GM18867 (cell line): ENCODE measurements around the gene SYNJ2.
A peak's percentile ranks its signal among the peaks of the same experiment; 100 is the strongest.

ENCODE experiments used
- ATAC-seq: cut with Tn5 transposase; IDR thresholded peaks from one replicate; pipeline ENCODE4 v1.9.1; 2021; ENCODE audit warnings: mild to moderate bottlenecking, moderate library complexity; ENCODE audit not compliant: unreplicated experiment

SYNJ2 gene

DNA sequence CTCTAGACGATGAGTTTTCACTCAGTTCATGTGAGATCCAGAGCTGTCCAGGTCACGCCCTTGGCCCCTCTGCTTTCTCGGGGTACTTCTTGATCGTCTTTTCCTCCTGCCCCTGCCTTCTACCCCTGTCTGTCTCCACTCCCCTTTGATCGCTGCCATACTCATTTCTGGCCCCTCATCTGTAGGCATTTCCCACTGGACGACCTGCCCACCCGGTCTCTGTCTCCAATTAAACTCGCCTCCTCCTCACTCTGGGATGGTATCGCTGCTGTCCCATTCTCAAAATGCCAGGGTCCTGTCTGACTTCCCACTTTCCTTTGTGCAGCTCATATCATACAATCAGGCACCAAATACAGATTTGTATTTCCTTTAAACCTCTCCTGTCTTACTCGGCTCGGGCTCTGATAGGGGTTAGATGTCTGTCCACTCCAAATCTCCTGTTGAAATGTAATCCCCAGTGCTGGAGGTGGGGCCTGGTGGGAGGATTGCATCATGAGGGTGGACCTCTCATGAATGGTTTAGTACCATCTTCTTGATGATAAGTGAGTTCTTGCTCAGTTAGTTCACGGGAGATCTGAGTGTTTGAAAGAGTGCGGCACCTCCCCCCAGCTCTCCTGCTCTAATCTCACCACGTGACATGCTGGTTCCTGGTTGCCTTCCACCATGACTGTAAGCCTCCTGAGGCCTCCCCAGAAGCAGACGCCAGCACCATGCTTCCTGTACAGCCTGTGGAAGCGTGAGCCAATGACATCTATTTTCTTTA, 3.5 kb upstream of the SYNJ2 start:
- ATAC-seq: no peak

DNA sequence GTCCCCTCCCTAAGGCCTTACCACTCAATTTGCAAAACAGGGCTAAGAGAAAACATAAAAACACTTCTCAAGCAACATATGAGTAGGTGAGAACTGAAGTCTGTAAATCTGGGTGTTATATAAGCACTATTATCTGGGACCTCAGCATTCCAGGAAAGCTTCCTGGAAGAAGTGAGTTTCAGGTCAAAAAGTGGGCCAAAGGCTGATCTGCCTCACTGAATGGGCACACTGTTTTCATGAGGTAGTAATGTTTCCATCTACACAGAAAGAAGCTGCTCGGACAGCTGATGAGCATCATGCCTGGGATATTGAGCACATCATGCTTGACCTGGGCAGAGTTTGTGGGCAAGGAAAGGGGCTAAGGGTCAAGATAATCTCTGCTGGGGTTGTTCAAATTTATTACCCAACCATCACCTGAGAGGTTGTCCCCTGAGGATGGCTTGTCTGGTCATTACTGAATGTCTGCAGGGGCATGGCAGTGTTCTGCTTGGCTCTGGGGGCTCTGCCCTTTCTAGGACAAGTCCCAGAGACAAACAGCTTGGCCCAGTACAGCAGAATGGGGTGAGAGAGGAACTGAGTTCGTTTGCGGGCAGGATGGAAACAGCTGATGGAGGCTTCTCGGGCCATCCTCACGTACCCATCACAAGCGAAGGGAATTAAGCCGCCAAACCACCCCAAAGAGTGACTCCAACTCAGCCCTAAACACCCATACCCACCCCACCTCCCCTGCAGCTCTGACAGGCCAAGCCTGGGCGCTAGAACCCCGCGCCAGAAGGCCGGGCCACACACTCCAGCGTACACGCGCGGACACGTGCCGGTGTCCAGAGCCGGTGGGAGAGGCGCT, 1.2 kb upstream of the SYNJ2 start:
- no peak for ATAC-seq

DNA sequence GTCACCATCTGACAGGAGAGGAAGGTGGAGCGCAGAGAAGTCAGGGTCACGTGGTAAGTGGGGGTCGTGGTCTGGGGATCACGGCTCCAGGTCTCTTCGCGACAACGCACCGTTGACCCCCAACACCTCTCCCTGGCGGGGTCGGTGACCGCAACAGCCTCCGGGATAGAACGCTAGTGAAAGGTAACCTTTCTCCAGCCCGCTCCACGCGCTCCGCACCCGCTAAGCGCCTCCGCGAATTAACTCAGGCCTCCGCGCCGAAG, 600 bp upstream of the SYNJ2 start:
- peak; percentile 10 for ATAC-seq

DNA sequence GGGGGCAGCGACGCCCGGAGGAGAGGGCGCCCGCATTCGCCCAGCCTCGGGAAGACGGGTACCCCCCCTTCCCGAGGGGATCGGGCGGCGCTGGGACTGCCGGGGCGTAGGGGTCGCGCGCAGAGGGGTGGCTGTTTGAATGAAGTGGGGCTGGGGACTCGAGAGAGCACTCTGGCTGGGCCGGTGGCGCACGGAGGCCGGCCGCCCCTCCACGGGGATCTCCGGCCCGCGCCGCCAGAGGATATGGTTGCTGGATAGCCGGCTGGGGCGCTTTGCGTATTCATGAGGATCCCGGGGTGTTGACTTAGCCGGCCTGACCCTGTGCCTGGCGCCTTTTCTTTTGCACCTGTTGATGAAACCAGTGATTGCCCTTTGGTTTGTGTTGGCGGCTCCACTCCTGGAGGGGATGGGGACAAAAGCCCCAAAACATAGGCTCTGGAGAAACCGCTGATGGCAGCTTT, 469 bp downstream of the SYNJ2 start:
- peak; percentile 38 for ATAC-seq

DNA sequence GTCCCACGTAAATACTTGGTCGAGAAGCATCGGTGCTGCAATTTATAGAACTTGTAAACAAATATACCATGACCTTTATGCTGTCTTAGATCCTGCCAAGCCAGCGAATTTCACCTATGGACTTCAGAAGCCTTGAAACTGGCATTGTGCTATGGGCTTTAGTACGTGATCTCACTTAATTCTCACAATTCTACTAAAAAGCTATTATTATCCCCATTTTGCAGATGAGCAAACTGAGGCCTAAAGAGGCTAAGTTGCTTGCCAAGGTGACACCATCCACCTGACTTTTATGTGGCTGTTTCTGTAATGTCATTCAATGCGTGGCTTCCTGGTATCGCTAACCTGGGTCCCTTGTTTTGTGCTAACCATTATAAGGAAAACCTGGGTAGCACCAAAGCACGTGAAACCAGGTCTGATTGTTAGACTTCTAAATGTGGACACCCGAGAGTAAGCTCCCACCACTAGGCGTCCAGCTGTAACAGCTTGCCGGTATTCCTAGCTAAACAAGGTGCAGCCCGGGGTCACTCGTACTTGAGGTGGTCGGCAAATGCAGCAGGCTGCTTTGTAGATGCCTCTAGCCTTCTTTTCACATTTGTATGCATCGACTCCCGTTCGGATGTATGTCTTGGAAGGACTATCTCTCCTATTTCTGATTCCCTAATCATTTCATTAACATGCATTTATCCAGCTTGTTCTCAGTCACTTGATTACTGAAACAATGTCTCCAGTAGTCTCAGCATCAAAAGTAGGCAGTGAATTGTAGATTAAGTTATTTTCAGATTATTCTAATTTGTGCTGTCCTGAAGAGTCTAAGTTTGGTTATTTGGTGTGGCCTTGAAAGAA, 1.1 kb downstream of the SYNJ2 start:
- ATAC-seq: no peak

DNA sequence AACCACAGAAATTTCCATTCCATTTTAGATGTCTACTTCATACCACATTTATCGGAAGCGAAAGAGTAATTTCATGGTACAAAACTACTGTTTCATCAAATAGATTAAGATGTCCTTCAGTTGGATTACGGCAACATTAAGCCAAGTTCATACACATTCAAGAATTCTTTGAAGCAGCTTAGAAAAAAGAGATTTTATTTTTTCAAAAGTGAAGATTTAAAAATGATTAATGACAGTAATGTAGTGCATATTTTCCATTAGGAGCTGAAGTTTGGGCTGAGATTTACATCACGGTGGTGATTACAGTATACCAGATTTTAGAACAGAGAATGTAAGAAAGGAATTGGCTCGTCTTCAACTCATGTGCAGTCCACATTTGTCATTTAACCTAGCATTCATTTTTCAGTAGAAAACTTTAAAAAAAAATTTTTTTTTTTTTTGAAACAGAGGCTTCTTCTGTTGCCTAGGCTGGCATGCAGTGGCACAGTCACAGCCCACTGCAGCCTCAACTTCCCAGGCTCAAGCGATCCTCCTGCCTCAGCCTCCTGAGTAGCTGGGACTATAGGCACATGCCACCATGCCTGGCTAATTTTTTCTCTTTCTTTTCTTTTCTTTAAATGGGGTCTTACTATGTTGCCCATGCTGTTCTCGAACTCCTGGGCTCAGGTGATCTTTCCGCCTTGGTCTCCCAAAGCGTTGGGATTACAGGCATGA, 1.9 kb downstream of the SYNJ2 start:
- no peak for ATAC-seq

DNA sequence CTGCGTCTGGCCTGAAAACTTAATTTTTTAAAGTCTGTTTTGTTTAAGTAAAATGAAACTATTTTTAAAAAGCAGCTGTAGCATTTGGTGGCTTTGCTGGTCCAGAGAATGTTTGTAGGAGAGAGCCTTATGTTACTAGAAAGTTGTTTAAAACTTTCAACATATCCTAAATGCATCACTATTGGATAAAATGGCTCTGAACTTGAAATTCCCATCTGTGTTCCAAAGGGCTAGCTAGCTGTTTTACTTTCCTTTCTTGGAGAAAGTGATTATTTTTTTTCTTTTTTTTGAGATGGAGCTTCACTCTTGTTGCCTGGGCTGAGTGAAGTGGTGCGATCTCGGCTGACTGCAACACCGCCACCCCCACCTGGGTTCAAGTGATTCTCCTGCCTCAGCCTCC, 2.5 kb downstream of the SYNJ2 start:
- ATAC-seq: no peak

DNA sequence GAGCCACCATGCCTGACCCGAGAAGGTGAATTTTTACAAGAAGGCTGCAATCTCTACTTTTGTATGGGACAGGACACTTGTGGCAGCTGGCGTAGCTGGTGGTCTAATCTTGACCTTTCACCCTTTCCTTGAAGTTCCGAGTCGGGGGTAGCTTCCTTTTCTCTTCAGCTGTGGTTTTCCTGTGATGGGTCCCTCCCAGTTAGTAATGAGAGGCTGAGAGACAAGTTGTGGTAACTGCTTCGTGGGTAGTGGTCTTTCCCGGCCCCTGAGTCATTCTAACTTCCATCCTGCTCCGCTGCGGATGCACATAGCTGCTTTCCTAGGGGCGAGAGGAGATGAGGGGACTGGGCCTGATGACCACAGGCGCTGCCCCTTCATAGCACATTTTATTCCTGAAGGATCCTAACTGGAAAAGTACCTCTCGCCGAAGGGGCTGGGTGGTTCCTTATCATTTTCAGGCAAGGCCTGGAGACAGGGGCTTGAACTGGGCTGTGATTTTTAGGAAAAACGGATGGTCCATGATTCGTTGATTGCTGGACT, 3.1 kb downstream of the SYNJ2 start:
- no peak for ATAC-seq

DNA sequence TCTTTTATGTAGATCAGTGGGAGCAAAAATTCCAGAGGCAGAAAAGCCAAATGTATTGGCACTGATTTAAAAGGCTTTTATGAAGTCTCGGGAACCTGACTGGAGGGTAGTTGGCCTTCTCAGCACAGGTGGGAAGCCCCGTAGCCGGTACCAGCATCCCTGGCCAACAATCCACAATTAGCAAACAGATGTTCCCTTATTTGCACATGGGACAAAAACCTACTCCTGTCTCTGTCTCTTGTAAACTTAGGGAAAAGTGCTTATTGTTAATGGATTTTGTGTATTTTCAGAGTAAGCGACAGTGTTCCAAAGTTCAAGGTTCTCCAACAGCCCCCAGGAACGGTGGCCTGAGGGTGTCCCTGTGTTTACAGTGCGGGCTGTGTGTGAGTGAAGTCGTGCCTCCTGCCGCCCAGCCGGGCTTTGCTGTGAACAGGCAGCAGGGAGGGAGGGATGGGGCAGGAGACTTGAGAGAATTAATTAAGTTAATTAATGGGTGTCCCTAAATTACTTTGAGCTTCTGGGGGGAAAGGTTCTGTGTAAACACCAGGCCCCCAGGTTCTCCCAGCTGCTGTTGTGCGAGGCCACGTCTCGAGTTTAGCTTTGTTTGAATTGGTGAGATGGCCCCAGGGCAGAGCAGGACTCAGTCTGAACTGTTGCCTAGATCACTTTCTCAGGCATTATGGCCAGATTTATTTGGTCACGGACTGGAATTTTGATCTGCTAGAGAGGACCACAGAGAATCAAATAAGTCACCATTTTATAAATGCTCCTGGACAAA, 3.9 kb downstream of the SYNJ2 start:
- no peak for ATAC-seq

DNA sequence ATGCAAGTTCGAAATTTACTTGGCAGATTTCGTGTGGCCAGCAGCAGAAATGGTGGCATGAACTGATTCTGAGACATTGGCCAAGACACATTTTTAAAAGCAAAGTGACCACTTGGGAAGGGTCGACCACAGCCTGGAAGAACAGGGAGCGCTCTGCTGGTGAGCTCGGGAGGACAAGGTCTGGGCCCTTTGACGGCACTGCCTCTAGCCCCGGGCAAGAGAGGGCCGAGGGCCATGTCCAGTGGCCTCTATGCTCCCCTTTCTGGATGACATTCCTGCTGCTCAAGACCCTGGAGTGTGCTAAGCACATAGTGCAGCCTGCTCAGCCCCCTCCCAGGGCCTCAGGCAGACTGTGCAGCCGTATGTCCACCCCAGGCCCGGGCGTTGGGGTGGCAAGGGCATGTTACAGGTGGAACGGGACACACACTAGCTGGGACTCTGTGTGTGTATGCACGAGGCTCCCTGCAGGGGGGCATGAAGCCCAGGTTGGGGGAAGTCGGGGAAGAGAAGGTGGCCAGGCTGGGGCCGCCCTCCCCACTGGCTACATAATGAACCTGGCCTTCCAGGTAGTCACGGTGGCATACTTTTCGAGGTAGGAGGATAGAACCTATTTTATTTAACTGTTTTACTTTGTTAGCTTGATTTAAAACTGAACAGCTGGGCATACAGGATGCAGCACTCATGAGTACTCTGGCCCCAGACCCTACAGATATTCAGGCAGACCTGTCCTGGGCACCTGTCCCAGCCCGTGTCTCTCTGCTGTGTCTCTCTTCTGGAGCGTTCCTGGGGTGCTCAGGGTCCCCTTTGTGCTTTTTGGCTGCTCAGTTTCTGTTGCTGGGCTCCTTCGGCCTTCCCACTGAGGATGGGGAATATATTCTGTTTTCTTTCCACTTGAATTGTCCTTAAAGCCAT, 6.4 kb downstream of the SYNJ2 start:
- ATAC-seq: no peak

DNA sequence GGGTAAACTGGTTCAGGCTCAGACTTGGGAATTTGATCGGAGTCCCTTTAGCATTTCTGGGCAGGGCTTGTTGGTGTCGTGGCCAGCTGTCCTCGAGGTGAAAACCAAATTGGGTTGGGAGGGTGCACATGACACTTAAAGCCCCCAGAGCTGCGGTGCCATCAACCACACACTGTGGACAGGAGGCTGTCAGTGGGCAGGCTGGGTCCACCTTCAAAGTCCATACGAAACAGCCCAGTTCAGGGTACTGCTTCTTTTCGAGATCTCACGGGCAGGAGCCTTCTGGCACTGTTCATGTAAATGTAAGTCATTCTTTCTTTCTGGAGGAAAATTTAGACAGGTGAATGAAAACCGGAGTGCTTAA, 7.0 kb downstream of the SYNJ2 start:
- no peak for ATAC-seq

DNA sequence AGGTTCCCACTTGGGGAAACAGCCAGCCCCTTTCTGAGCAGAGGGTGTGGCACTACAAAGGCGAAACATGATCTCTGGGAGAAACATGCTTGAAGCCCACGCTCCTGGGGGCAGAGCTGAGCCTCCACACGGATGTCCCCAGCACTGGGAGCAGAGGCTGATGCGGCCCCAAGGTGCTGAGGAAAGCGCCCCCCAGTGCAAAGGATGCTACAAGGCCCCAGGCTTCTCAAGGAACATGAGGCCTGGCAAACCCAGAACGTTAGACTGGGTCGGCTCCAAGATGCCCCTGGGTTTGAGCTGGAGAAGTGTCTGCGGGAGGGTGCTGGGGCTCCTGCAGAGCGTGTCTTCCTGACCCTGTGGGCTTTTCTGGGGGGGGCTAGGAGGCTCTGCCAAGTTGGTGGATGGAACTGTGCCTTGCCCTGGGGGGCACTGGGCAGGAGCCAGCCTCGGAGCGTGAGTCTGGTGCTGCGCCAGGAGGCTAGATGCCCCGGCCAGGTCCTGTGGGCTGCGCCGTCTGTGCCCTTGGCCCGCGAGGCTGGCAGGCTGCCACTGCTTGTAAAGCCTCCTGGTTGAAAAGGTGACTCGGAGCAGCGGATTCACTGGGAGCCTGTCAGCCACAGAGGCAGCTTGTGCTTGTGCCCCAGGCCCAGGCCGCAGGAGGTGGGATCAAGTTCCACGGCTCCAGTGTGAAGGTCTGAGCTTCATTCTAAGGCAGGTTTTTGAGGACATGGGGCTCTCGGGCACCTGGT, 8.1 kb downstream of the SYNJ2 start:
- ATAC-seq: no peak

DNA sequence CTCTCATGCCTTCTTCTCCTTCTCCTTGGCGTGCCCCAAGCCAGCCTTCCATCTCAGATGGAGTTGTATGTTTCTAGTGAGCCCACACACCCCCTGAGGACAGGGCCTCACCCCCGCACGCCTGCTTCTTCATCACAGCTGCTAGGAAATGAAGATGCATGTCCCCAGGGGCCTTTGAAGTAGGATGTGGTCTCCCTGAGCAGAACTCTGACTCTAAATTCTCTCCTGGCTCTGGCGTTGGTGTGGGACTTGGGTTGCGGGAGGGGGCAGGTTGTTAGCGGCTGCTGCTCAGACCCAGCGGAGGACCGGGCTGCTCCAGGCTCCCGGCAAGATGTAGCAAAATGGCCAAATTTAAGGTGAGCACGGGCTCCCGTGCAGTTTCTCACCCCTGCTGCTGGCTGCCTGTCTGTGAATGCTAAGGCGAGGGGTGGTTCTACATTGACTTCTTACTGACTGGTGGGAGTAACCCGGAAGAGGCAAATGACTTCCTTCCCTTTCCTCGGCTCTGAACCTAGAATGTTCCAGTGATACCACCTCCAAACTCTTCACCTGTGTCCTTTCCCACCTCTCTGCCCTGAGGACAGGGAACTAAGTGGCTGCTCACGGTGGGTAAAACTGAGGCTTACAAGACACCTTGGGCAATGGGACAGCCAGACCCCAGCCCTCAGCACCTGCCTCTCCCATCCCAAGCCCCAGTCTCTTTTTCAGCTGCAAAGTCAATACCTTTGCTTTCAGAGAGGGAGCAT, 8.8 kb downstream of the SYNJ2 start:
- ATAC-seq: no peak

DNA sequence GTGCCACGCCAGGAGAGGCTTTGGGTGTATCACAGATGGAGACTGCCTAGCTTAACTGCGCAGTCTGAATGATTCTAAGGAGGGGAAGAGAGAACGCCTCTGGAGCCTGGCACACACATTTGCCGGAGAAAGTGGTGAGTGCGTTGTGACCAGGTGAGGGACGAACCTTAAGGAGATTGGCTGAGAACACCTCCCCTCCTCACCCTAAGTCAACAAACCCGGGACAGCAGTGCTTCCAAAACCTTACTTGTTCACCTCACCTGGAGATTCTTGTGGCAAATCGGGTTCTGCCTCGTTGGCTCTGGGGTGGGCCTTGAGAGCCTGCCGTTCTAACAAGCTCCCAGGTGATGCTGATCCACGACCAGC, 9.4 kb downstream of the SYNJ2 start:
- no peak for ATAC-seq

DNA sequence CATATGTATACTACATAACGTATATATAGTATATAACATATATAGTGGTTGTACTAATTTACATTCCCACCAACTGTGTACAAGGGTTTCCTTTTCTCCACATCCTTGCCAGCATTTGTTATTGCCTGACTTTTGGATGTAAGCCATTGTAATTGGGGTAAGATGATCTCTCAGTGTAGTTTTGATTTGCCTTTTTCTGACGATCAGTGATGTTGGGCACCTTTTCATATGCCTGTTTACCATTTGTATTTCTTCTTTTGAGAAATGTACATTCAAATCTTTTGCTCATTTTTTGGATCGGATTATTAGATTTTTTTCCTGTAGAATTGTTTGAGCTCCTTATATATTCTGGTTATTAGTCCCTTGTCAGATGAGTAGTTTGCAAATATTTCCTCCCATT, 11.4 kb downstream of the SYNJ2 start:
- no peak for ATAC-seq

DNA sequence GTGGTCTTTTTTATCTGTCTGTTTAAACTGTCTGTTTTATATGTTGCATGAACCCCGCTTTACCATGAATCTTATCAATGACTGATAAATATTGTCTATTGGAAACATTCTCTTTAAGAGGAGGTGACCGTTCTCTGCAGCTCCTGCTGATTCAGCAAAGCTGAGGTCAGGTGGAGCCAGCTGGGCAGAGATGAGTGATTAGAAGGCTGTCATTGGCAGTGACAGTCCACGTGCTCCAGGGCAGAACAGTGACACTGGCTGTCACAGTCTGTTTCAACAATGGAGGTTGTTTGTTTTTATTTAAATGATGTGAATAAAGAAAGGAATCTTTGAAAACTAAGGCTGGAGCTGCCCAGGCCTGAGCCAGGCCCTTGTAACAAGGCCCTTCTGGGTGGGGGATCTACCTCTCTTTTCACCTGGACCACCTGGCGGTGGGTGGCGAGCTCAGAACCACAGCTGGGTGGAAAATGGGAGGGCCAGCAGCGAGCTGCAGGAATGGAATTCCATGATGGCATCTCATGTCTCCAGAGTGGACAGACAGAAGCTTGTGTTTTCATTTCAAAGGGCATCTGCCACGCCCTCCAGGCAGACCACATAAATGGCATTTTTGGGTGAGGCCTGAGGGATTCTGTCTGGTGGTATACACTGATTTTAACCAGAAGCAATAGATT, 12.6 kb downstream of the SYNJ2 start:
- ATAC-seq: no peak

DNA sequence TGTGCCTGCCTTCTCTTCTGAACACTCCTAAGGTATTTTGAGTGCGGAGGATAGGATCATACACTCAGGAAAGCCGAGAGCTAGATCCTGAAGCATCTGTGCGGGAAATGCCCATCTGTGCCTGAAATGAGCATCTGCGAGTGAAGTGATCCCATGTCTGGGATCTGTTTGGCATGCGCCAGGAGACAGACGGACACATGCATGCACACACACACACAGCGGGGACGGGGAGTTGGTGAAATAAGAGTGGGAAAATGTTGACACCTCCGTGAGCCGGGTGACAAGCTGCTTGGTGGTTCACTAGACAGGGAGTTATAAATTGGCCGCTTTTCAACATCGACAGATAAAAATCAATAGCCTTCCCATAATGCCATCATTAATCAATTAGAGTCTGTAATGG, 13.8 kb downstream of the SYNJ2 start:
- ATAC-seq: no peak
